Smooth muscle cell (in vitro differentiated cells): ENCODE results near the gene DNAH6. TPM values are rescaled to one million over a fixed set of nuclear protein-coding genes. Genes with fewer than 3 reads are reported as not detected.
A peak's percentile ranks its signal among the peaks of the same experiment; 100 is the strongest.

Experiments
- DNase-seq: peaks from one replicate; lab custom pipeline; 2025; ENCODE audit not compliant: unreplicated experiment; lab: John Stamatoyannopoulos, UW
- H2AFZ ChIP-seq: fragments of 200-600 bp; sonication (generic); 2 replicates; pipeline ENCODE4 v1.6.0; 2016; ENCODE audit warnings: antibody characterized with exemption, low read depth, mild to moderate bottlenecking
- H3F3A ChIP-seq: fragments of 200-600 bp; sonication (generic); 2 replicates; pipeline ENCODE4 v1.6.0; 2017; ENCODE audit warnings: antibody characterized with exemption, low read depth
- H3K27ac ChIP-seq: fragments of 200-600 bp; sonication (generic); 2 replicates; pipeline ENCODE4 v1.5.1; 2016; ENCODE audit warnings: low read depth, mild to moderate bottlenecking
- H3K27me3 ChIP-seq: fragments of 200-600 bp; sonication (generic); 2 replicates; pipeline ENCODE4 v1.6.1; 2016; ENCODE audit warnings: low read depth, mild to moderate bottlenecking
- H3K36me3 ChIP-seq: fragments of 200-600 bp; sonication (generic); 2 replicates; pipeline ENCODE4 v1.5.1; 2016; ENCODE audit warnings: low read depth
- H3K4me1 ChIP-seq: fragments of 200-600 bp; sonication (generic); 2 replicates; pipeline ENCODE4 v1.5.1; 2016; ENCODE audit warnings: low read depth
- H3K4me2 ChIP-seq: fragments of 200-600 bp; sonication (generic); 2 replicates; pipeline ENCODE4 v1.6.0; 2016; ENCODE audit warnings: mild to moderate bottlenecking
- H3K4me3 ChIP-seq: fragments of 200-600 bp; sonication (generic); 2 replicates; pipeline ENCODE4 v1.5.1; 2016; ENCODE audit warnings: mild to moderate bottlenecking
- H3K79me2 ChIP-seq: fragments of 200-600 bp; sonication (generic); 2 replicates; pipeline ENCODE4 v1.6.0; 2016; ENCODE audit warnings: low read depth, mild to moderate bottlenecking
- H3K9ac ChIP-seq: fragments of 200-600 bp; sonication (generic); 2 replicates; pipeline ENCODE4 v1.6.0; 2016; ENCODE audit warnings: low read depth
- H3K9me3 ChIP-seq: fragments of 200-600 bp; sonication (generic); replicated peaks from 2 replicates; pipeline ENCODE4 v1.5.1; 2016; ENCODE audit warnings: low read depth
- H4K20me1 ChIP-seq: fragments of 200-600 bp; sonication (generic); 2 replicates; pipeline ENCODE4 v1.6.0; 2016; ENCODE audit warnings: low read depth
- WGBS: methylation state at CpG from one replicate; pipeline ENCODE4 v1.1.7; 2016; ENCODE audit warnings: low lambda C conversion rate; 5-methylcytosine and 5-hydroxymethylcytosine counted together
- polyA plus RNA-seq: library from polyadenylated mRNA; unstranded; fragments of >200 nt; fragmentation: Nextera tagmentation; extraction: Ambion mirVana; gene quantifications from 2 replicates; pipeline ENCODE4 v1.2.1, GENCODE V29; 2016
- total RNA-seq: library from RNA; depleted of rRNA; stranded (reverse); fragments of >200 nt; gene quantifications from 2 replicates; pipeline ENCODE4 v1.2.3, GENCODE V29; 2014
- TF ChIP-seq, protein P1 (sequence below): fragments of 200-600 bp; sonication (generic); IDR thresholded peaks from 2 replicates; pipeline ENCODE4 v1.5.1; 2017; ENCODE audit warnings: borderline replicate concordance, mild to moderate bottlenecking, antibody characterized with exemption; ENCODE audit not compliant: insufficient read depth, poor library complexity, severe bottlenecking

The DNAH6 gene
- total and polyA plus RNA-seq, 2 experiments from 2014 or later, result 0.27 to 0.96 TPM

DNA sequence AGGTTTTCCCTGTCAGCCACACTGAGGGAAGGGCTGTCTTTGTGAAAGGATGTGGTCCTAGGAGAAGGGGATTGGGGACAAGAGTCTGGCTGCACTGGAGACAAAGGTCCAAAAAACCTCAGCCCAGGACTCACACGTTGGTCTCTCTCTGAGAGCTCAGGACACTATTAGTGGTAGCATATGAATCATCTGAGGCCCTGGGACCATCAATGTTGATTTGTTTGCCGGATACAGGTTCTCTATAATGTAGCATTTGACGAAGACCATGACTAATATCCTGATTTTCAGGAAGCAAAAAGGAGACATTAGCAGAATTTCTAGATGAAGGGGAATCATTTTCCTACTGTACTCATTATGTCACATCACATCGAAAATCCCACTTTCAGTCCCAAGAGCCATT lies 22.2 kb upstream of the DNAH6 start:
- Histone ChIP-seq H4K20me1 (no peaks in the 10 kb centered on the region), H3K4me1 (peaks cover 4% of the 10 kb centered on the region), H3K9me3 (no peaks in the 10 kb centered on the region), H3K27me3 (no peaks in the 10 kb centered on the region), H3F3A (no peaks in the 10 kb centered on the region), H3K79me2 (no peaks in the 10 kb centered on the region), H3K4me3 (no peak overlapping the region), H3K36me3 (no peaks in the 10 kb centered on the region), H3K4me2 (no peak overlapping the region), H3K27ac (no peak overlapping the region), H3K9ac (no peak overlapping the region), H2AFZ (no peak overlapping the region)
- no peak for DNase-seq
- WGBS, result 84% methylated on average over 4 of the region's 4 CpGs
- TF ChIP-seq, protein P1, sequence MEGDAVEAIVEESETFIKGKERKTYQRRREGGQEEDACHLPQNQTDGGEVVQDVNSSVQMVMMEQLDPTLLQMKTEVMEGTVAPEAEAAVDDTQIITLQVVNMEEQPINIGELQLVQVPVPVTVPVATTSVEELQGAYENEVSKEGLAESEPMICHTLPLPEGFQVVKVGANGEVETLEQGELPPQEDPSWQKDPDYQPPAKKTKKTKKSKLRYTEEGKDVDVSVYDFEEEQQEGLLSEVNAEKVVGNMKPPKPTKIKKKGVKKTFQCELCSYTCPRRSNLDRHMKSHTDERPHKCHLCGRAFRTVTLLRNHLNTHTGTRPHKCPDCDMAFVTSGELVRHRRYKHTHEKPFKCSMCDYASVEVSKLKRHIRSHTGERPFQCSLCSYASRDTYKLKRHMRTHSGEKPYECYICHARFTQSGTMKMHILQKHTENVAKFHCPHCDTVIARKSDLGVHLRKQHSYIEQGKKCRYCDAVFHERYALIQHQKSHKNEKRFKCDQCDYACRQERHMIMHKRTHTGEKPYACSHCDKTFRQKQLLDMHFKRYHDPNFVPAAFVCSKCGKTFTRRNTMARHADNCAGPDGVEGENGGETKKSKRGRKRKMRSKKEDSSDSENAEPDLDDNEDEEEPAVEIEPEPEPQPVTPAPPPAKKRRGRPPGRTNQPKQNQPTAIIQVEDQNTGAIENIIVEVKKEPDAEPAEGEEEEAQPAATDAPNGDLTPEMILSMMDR, result no peak

DNA sequence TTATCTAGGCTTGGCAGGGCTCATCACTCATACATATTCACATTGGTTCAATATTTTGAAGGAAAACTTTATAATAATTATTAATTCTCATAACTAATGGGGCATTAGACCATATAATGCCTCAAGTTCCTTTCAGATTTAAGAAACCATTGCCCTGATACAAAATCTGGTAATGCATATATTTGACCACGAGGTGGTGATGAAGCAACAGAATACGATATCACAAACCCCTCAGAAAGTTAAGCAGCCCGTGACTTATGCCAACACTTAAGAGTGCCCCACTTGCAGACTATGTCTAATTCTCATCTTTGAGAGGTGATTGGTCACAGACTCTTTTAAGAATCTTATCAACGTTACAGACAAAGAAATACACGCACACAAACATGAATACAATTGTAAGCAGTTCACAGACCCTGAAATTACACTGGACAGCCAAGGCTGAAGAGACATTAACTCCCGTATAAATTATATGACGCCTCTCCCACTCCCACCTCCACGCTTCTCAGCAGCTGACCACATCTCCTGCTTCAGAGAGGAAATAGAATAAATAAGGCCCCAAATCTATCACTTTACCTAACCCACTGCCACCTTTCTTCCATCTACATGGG lies 20.7 kb upstream of the DNAH6 start:
- H3K27me3 ChIP-seq, result no peaks in the 10 kb centered on the region
- no peaks in the 10 kb centered on the region for H4K20me1 ChIP-seq
- H3K4me2 ChIP-seq, result no peak overlapping the region
- H3K9me3 ChIP-seq, result no peaks in the 10 kb centered on the region
- H3K36me3 ChIP-seq, result no peaks in the 10 kb centered on the region
- H3K9ac ChIP-seq, result no peak overlapping the region
- H3K27ac ChIP-seq, result no peak overlapping the region
- H3K4me1 ChIP-seq, result peaks cover 4% of the 10 kb centered on the region
- H3K79me2 ChIP-seq, result no peaks in the 10 kb centered on the region
- no peak overlapping the region for H3K4me3 ChIP-seq
- no peaks in the 10 kb centered on the region for H3F3A ChIP-seq
- TF ChIP-seq, protein P1, result peak; percentile 69
- WGBS, result 37% methylated on average over 8 of the region's 8 CpGs
- H2AFZ ChIP-seq, result no peak overlapping the region
- no peak for DNase-seq

DNA sequence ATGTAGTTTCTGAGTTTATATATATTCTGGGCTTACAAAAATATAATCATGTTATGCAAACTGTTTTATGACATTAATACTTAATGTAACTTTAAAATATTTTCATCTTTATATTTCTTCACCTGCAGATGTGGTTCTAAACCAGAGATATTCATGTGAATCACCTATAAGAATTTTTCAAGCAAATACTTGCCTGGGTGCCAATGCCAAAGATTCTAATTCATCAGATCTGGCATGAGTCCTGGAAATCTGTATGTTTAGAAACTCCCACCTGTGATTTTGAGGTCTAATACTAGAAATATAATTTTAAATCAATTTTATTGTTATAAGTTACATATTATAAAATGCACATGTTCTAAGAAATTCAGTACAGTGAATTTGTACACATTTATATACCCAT lies 19.9 kb upstream of the DNAH6 start:
- H3K27ac ChIP-seq, result no peak overlapping the region
- H3K36me3 ChIP-seq, result no peaks in the 10 kb centered on the region
- no peak overlapping the region for H3K4me2 ChIP-seq
- H3K79me2 ChIP-seq, result no peaks in the 10 kb centered on the region
- H3K4me3 ChIP-seq, result no peak overlapping the region
- H4K20me1 ChIP-seq, result no peaks in the 10 kb centered on the region
- no peak for DNase-seq
- no peak overlapping the region for H3K9ac ChIP-seq
- H3F3A ChIP-seq, result no peaks in the 10 kb centered on the region
- H2AFZ ChIP-seq, result no peak overlapping the region
- H3K4me1 ChIP-seq, result peaks cover 4% of the 10 kb centered on the region
- H3K27me3 ChIP-seq, result no peaks in the 10 kb centered on the region
- no peaks in the 10 kb centered on the region for H3K9me3 ChIP-seq
- TF ChIP-seq, protein P1, result no peak

DNA sequence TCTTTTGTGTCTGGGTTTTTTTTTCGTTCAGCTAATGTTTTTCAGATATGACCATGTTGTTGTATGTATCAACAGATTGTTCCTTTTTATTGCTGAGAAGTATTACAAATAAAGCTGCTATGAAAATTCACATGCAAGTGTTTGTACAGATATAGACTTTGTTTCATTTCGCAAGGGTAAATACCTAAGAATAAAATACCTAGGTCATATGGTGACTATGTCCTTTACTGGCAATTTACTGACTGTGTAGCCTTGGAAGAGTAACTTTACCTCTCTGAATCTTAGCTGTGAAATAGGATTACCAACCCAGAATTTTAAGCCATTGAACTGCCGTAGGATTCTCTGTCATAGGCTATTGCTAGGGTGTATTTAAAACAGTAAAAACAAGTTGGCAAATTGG lies 19.0 kb upstream of the DNAH6 start:
- H3K27me3 ChIP-seq, result no peaks in the 10 kb centered on the region
- TF ChIP-seq, protein P1, result no peak
- H3K4me2 ChIP-seq, result no peak overlapping the region
- H3K79me2 ChIP-seq, result no peaks in the 10 kb centered on the region
- H4K20me1 ChIP-seq, result no peaks in the 10 kb centered on the region
- 95% methylated on average over 3 of the region's 3 CpGs for WGBS
- no peak for DNase-seq
- no peaks in the 10 kb centered on the region for H3K36me3 ChIP-seq
- H2AFZ ChIP-seq, result no peak overlapping the region
- no peak overlapping the region for H3K4me3 ChIP-seq
- peaks cover 4% of the 10 kb centered on the region for H3K4me1 ChIP-seq
- no peak overlapping the region for H3K9ac ChIP-seq
- H3F3A ChIP-seq, result no peaks in the 10 kb centered on the region
- H3K27ac ChIP-seq, result no peak overlapping the region
- no peaks in the 10 kb centered on the region for H3K9me3 ChIP-seq
